Endothelial cell of umbilical vein (primary cell): ENCODE measurements around the gene ADAMTS12. TPM values are rescaled to one million over a fixed set of nuclear protein-coding genes. Genes with fewer than 3 reads are reported as not detected.

ENCODE experiments used
- BruUV-seq: library from RNA; stranded (reverse); fragments of 400-500 nt; replicated peaks from 2 replicates; lab custom pipeline; 2021; lab: Mats Ljungman, UMichigan
- CTCF ChIA-PET: fragments of 300-600, 350-600 bp; sonication (Branson Sonifier 250); formaldehyde crosslinking; loops from one replicate; lab custom pipeline; 2021; ENCODE audit warnings: antibody characterized with exemption, inconsistent platforms; lab: Charles Lee
- POLR2A ChIA-PET: fragments of 300-600, 350-600 bp; sonication (Branson Sonifier 250); formaldehyde crosslinking; loops from one replicate; lab custom pipeline; 2021; ENCODE audit warnings: antibody characterized with exemption, inconsistent platforms; lab: Charles Lee
- DNase-seq: peaks from one replicate; pipeline ENCODE4 v3.0.0-alpha.2; 2011; ENCODE audit warnings: low read depth, low spot score
- FAIRE-seq: peaks from 2 replicates; lab custom pipeline; 2011; peaks lifted over from hg19 to GRCh38; lab: Jason Lieb, UNC
- H2AFZ ChIP-seq: 2 replicates; pipeline ENCODE4 v1.6.0; 2012; ENCODE audit warnings: low read depth, low read length, control low read depth, inconsistent platforms
- H3K27ac ChIP-seq: 2 replicates; pipeline ENCODE4 v1.5.1; 2011; ENCODE audit warnings: low read depth, mild to moderate bottlenecking, control low read depth, low read length, moderate library complexity; ENCODE audit not compliant: insufficient read depth
- H3K27me3 ChIP-seq, 2 experiments: 2 replicates each; pipeline versions ENCODE4 v1.6.0 to v1.6.1; 2011; ENCODE audit warnings: low read length in 2 of 2, mixed read lengths in 1 of 2; ENCODE audit not compliant: control insufficient read depth in 2 of 2, insufficient read depth in 2 of 2
- H3K36me3 ChIP-seq, 2 experiments: 2 replicates in 1 of 2; 3 replicates in 1 of 2; pipeline ENCODE4 v1.5.1; 2011; ENCODE audit warnings: low read length in 2 of 2, mild to moderate bottlenecking in 1 of 2, moderate library complexity in 1 of 2; ENCODE audit not compliant: control insufficient read depth in 2 of 2, insufficient read depth in 2 of 2; ENCODE audit errors: extremely low read depth in 1 of 2
- H3K4me1 ChIP-seq: 3 replicates; pipeline ENCODE4 v1.5.1; 2011; ENCODE audit warnings: mild to moderate bottlenecking, low read length; ENCODE audit not compliant: control insufficient read depth, insufficient read depth; ENCODE audit errors: extremely low read depth
- H3K4me2 ChIP-seq: 2 replicates; pipeline ENCODE4 v1.6.1; 2011; ENCODE audit warnings: low read length, control low read depth, mixed read lengths; ENCODE audit not compliant: insufficient read depth
- H3K4me3 ChIP-seq, 3 experiments: fragments of 200-600 bp in 1 of 3; sonication (generic), shearing (Covaris generic) in 1 of 3; replicated peaks in 1 of 3; 2 replicates each; pipeline ENCODE4 v1.5.1; 2011 to 2016; ENCODE audit warnings: control low read depth in 3 of 3, low read length in 3 of 3, mild to moderate bottlenecking in 2 of 3, inconsistent platforms in 1 of 3, low read depth in 1 of 3, moderate library complexity in 1 of 3; ENCODE audit not compliant: insufficient read depth in 1 of 3
- H3K79me2 ChIP-seq: 2 replicates; pipeline ENCODE4 v1.6.0; 2012; ENCODE audit warnings: low read length, inconsistent platforms; ENCODE audit not compliant: control insufficient read depth, insufficient read depth
- H3K9ac ChIP-seq: replicated peaks from 2 replicates; pipeline ENCODE3; 2011; ENCODE audit warnings: low read length, control low read depth; ENCODE audit not compliant: insufficient read depth; ENCODE audit errors: extremely low read depth
- H3K9me1 ChIP-seq: replicated peaks from 3 replicates; pipeline ENCODE4 v1.6.0; 2011; ENCODE audit warnings: mild to moderate bottlenecking, low read length; ENCODE audit not compliant: control insufficient read depth, insufficient read depth; ENCODE audit errors: extremely low read depth
- H3K9me3 ChIP-seq: replicated peaks from 2 replicates; pipeline ENCODE4 v1.5.1; 2012; ENCODE audit warnings: low read length, inconsistent platforms; ENCODE audit not compliant: control insufficient read depth, insufficient read depth
- H4K20me1 ChIP-seq: replicated peaks from 2 replicates; pipeline ENCODE3; 2011; ENCODE audit warnings: mild to moderate bottlenecking, low read length; ENCODE audit not compliant: control insufficient read depth, insufficient read depth; ENCODE audit errors: extremely low read depth
- EZH2 ChIP-seq: IDR thresholded peaks from 2 replicates; pipeline ENCODE4 v1.6.1; 2012; ENCODE audit warnings: borderline replicate concordance, low read depth, mild to moderate bottlenecking, moderate library complexity, low read length, inconsistent platforms; ENCODE audit not compliant: severe bottlenecking
- FOS ChIP-seq: IDR thresholded peaks from 2 replicates; pipeline ENCODE4 v1.6.1; 2011; ENCODE audit warnings: mild to moderate bottlenecking, low read length, moderate library complexity, borderline replicate concordance; ENCODE audit not compliant: insufficient read depth
- GATA2 ChIP-seq: IDR thresholded peaks from 2 replicates; pipeline ENCODE4 v1.7.0; 2011; ENCODE audit warnings: low read depth, mild to moderate bottlenecking, moderate library complexity, mixed read lengths, low read length; ENCODE audit not compliant: insufficient read length, insufficient read depth
- JUN ChIP-seq: IDR thresholded peaks from 2 replicates; pipeline ENCODE4 v1.6.1; 2011; ENCODE audit warnings: borderline replicate concordance, low read depth; ENCODE audit not compliant: insufficient read length, insufficient read depth
- MYC ChIP-seq: IDR thresholded peaks from one replicate; pipeline ENCODE4 v1.6.1; 2011; ENCODE audit warnings: mild to moderate bottlenecking, low read depth, low read length
- POLR2A ChIP-seq: IDR thresholded peaks from 2 replicates; pipeline ENCODE4 v1.6.1; 2012; ENCODE audit warnings: low read depth, mild to moderate bottlenecking, control low read depth, low read length
- POLR2AphosphoS5 ChIP-seq: IDR thresholded peaks from 2 replicates; pipeline ENCODE4 v1.6.1; 2012; ENCODE audit warnings: low read depth, mild to moderate bottlenecking, control low read depth, low read length, moderate library complexity; ENCODE audit not compliant: insufficient read depth
- dilution Hi-C: fragments of 300-500 bp; cut with MboI; formaldehyde crosslinking; loops from one replicate; pipeline ENCODE4 v1.15.0; 2019; ENCODE audit warnings: low sequenced_read_pairs; ENCODE audit not compliant: extremely low pct_ligation_motif_present
- intact Hi-C: fragments of 100-400 bp; cut with micrococcal nuclease; formaldehyde crosslinking; loops from one replicate; pipeline ENCODE4 v1.10.0; 2022
- polyA plus RNA-seq, 4 experiments: library from polyadenylated mRNA; depleted of rRNA in 3 of 4; stranded (reverse) in 3 of 4; unstranded in 1 of 4; fragments of >200 nt; gene quantifications; 2 replicates each; pipeline versions ENCODE4 v1.2.1 to v1.2.3, GENCODE V29; 2011 to 2012; ENCODE audit warnings: missing spikeins in 1 of 4
- total RNA-seq: library from RNA; stranded (reverse); gene quantifications from 2 replicates; pipeline ENCODE4 v1.2.3, GENCODE V29; 2021
- TF ChIP-seq, protein P1 (sequence below): IDR thresholded peaks from 2 replicates; pipeline ENCODE4 v1.6.1; 2011; ENCODE audit not compliant: insufficient read depth, insufficient read length
- TF ChIP-seq, protein P2 (sequence below), 2 donors: IDR thresholded peaks; 1 replicate in 1 of 2; 2 replicates in 1 of 2; pipeline ENCODE4 v1.5.1; 2011; ENCODE audit warnings: low read length in 2 of 2, mild to moderate bottlenecking in 2 of 2, moderate library complexity in 2 of 2, control low read depth in 1 of 2, inconsistent platforms in 1 of 2, low read depth in 1 of 2; ENCODE audit not compliant: insufficient read depth in 1 of 2; ENCODE audit errors: extremely low read depth in 1 of 2

Gene ADAMTS12
- total and polyA plus RNA-seq, 2 donors (not counting 3 experiments of a cell fraction or from before 2014, with no cell fraction given) = 0.88 TPM; not detected in 1

DNA sequence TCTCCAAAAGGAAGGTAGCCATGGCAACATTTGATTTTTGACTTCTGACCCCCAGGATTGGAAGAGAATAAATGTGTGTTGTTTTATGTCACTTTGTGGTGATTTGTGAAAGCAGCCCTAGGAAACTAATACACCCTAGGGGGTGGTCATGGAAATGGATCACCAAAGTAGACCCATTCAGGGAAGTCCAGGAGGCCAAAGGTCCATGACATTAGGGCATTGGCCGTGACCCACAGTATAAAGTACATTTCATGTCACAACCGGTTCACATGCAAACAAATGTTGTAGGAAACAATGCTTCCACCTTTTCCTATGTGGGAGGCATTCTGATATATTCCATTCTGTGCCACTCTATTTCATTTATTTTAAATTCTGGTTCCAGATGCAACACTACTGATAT lies 128.4 kb downstream of the ADAMTS12 start:
- Histone ChIP-seq H3K9ac (no peak overlapping the region), H3K9me3 (no peaks in the 10 kb centered on the region), H3K4me2 (no peak overlapping the region), H3K79me2 (no peaks in the 10 kb centered on the region), H4K20me1 (no peaks in the 10 kb centered on the region), H3K36me3 (no peaks in the 10 kb centered on the region), H3K9me1 (no peaks in the 10 kb centered on the region), H3K4me1 (no peaks in the 10 kb centered on the region), H3K27ac (no peak overlapping the region), H2AFZ (no peak overlapping the region), H3K4me3 (no peak overlapping the region), H3K27me3 (peaks cover 0 to 3% of the 10 kb centered on the region in 2 experiments)
- POLR2A ChIA-PET = no interaction called here
- DNase-seq (no peak), FAIRE-seq (no peak)
- no peak for TF ChIP-seq FOS
- no peak for TF ChIP-seq MYC
- TF ChIP-seq, protein P1, sequence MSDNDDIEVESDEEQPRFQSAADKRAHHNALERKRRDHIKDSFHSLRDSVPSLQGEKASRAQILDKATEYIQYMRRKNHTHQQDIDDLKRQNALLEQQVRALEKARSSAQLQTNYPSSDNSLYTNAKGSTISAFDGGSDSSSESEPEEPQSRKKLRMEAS = no peak
- TF ChIP-seq POLR2AphosphoS5 = no peak
- TF ChIP-seq EZH2 = no peak
- no peak for TF ChIP-seq GATA2
- TF ChIP-seq JUN = no peak
- TF ChIP-seq POLR2A = no peak
- TF ChIP-seq, protein P2, sequence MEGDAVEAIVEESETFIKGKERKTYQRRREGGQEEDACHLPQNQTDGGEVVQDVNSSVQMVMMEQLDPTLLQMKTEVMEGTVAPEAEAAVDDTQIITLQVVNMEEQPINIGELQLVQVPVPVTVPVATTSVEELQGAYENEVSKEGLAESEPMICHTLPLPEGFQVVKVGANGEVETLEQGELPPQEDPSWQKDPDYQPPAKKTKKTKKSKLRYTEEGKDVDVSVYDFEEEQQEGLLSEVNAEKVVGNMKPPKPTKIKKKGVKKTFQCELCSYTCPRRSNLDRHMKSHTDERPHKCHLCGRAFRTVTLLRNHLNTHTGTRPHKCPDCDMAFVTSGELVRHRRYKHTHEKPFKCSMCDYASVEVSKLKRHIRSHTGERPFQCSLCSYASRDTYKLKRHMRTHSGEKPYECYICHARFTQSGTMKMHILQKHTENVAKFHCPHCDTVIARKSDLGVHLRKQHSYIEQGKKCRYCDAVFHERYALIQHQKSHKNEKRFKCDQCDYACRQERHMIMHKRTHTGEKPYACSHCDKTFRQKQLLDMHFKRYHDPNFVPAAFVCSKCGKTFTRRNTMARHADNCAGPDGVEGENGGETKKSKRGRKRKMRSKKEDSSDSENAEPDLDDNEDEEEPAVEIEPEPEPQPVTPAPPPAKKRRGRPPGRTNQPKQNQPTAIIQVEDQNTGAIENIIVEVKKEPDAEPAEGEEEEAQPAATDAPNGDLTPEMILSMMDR (IDR thresholded peaks at IDR 0.05; ENCODE audit: extremely low read depth in 1 of 2, insufficient read depth in 1 of 2, low read depth in 1 of 2, low read length in 2 of 2) = no peak
- dilution Hi-C loops = no loop called here
- CTCF ChIA-PET = no interaction called here
- no TSS peak for BruUV-seq
- intact Hi-C loops = no loop called here
